Panc1 (cell line): ENCODE data around the gene EEIG1. TPM values are rescaled to one million over a fixed set of nuclear protein-coding genes. Genes with fewer than 3 reads are reported as not detected.

Experiments used
- ATAC-seq: fragments of 200-7000 bp; cut with Tn5 transposase; 2 replicates; pipeline ENCODE4 v1.9.1; 2020; ENCODE audit warnings: mild to moderate bottlenecking, moderate library complexity
- BruUV-seq: library from RNA; stranded (reverse); fragments of 400-500 nt; replicated peaks from 2 replicates; lab custom pipeline; 2021; lab: Mats Ljungman, UMichigan
- CTCF ChIA-PET: fragments of 300-600 bp; sonication (Branson Sonifier 250); formaldehyde crosslinking; loops from one replicate; lab custom pipeline; 2022; ENCODE audit warnings: antibody characterized with exemption; lab: Charles Lee
- POLR2A ChIA-PET: fragments of 300-600 bp; sonication (Branson Sonifier 250); formaldehyde crosslinking; loops from one replicate; lab custom pipeline; 2022; ENCODE audit warnings: antibody characterized with exemption; lab: Charles Lee
- DNase-seq: peaks from one replicate; pipeline ENCODE4 v3.0.0-alpha.2; 2010; ENCODE audit warnings: low read depth, low spot score
- H3K27ac ChIP-seq: 2 replicates; pipeline ENCODE4 v1.5.1; 2011; ENCODE audit warnings: mild to moderate bottlenecking, low read length, inconsistent platforms
- H3K27me3 ChIP-seq: fragments of 200-500 bp; sonication (Bioruptor generic); 2 replicates; pipeline ENCODE4 v1.6.0; 2014; ENCODE audit warnings: low read length, inconsistent platforms; ENCODE audit not compliant: control insufficient read depth, insufficient read depth
- H3K36me3 ChIP-seq: fragments of 200-500 bp; sonication (Bioruptor generic); 2 replicates; pipeline ENCODE4 v1.5.1; 2014; ENCODE audit warnings: inconsistent platforms, mild to moderate bottlenecking, low read length, moderate library complexity; ENCODE audit not compliant: control insufficient read depth, insufficient read depth
- H3K4me1 ChIP-seq: 2 replicates; pipeline ENCODE4 v1.5.1; 2011; ENCODE audit warnings: inconsistent platforms, mild to moderate bottlenecking, low read length, moderate library complexity; ENCODE audit not compliant: control insufficient read depth, insufficient read depth
- H3K4me3 ChIP-seq, 2 experiments: 2 replicates each; pipeline ENCODE4 v1.5.1; 2011 to 2012; ENCODE audit warnings: low read depth in 2 of 2, low read length in 2 of 2, mild to moderate bottlenecking in 2 of 2, inconsistent platforms in 1 of 2, moderate library complexity in 1 of 2
- H3K9me3 ChIP-seq: fragments of 200-500 bp; sonication (Bioruptor generic); 2 replicates; pipeline ENCODE4 v1.5.1; 2014; ENCODE audit warnings: low read depth, mild to moderate bottlenecking, inconsistent platforms, low read length, moderate library complexity; ENCODE audit not compliant: control insufficient read depth, insufficient read depth
- POLR2AphosphoS5 ChIP-seq: IDR thresholded peaks from 2 replicates; pipeline ENCODE4 v1.6.1; 2012; ENCODE audit warnings: mild to moderate bottlenecking, low read depth, low read length, moderate library complexity
- SIN3A ChIP-seq: IDR thresholded peaks from 2 replicates; pipeline ENCODE4 v1.6.1; 2012; ENCODE audit warnings: low read depth, mild to moderate bottlenecking, low read length, moderate library complexity, borderline replicate concordance; ENCODE audit not compliant: insufficient read depth
- TCF7L2 ChIP-seq: IDR thresholded peaks from 2 replicates; pipeline ENCODE4 v1.6.1; 2011; ENCODE audit warnings: mild to moderate bottlenecking, low read depth, low read length, inconsistent platforms
- in situ Hi-C: cut with HindIII; loops from 2 replicates; pipeline ENCODE4 v1.10.0; 2016; ENCODE audit warnings: low sequenced_read_pairs, low pct_unique_long_range_greater_than_20kb
- intact Hi-C: fragments of 100-400 bp; cut with micrococcal nuclease; formaldehyde crosslinking; loops from one replicate; pipeline ENCODE4 v1.10.0; 2022; ENCODE audit not compliant: unreplicated experiment
- total RNA-seq: library from RNA; stranded (reverse); gene quantifications from one replicate; pipeline ENCODE4 v1.2.1, GENCODE V29; 2021; ENCODE audit not compliant: unreplicated experiment
- TF ChIP-seq, protein P1 (sequence below), 2 experiments: IDR thresholded peaks; 2 replicates each; pipeline ENCODE4 v1.6.1; 2011 to 2012; ENCODE audit warnings: low read depth in 2 of 2, control low read depth in 1 of 2, low read length in 1 of 2, mild to moderate bottlenecking in 1 of 2, moderate library complexity in 1 of 2; ENCODE audit not compliant: insufficient read depth in 1 of 2
- TF ChIP-seq, protein P2 (sequence below): fragments of 450-650 bp; IDR thresholded peaks from 2 replicates; pipeline ENCODE4 v1.5.1; 2017; ENCODE audit warnings: mild to moderate bottlenecking

The EEIG1 gene
- total RNA-seq, 1 experiment from 2014 or later = 361 TPM

DNA sequence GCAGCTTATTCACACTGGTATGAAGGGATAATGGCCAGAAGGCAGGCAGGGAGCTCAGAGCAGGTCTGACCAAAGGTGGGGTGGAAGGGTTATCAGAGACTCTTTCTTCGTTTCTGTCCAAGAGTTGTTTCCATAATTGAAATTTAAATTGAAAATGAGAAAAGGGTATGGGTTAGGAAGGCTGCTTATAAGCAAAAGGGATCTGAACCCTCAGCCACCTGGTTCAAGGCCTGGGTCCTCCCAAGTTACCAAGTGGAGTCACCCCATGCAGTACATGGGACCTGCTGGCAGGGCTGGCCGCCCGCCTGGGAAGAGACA, 17.8 kb downstream of the EEIG1 start:
- intact Hi-C loops (no loop called here), in situ Hi-C loops (no loop called here)
- H3K27me3 ChIP-seq = no peaks in the 10 kb centered on the region
- ChIA-PET POLR2A (interaction anchor here (0.6 kb wide), 1 partner anchor 30 kb away, joined by 8 read pairs; no protein-coding TSS in a partner anchor), CTCF (no interaction called here)
- DNase-seq (no peak), ATAC-seq (peak; percentile 38; the same call in 1 of the 2 replicates)
- no TSS peak for BruUV-seq
- TF ChIP-seq, protein P1, sequence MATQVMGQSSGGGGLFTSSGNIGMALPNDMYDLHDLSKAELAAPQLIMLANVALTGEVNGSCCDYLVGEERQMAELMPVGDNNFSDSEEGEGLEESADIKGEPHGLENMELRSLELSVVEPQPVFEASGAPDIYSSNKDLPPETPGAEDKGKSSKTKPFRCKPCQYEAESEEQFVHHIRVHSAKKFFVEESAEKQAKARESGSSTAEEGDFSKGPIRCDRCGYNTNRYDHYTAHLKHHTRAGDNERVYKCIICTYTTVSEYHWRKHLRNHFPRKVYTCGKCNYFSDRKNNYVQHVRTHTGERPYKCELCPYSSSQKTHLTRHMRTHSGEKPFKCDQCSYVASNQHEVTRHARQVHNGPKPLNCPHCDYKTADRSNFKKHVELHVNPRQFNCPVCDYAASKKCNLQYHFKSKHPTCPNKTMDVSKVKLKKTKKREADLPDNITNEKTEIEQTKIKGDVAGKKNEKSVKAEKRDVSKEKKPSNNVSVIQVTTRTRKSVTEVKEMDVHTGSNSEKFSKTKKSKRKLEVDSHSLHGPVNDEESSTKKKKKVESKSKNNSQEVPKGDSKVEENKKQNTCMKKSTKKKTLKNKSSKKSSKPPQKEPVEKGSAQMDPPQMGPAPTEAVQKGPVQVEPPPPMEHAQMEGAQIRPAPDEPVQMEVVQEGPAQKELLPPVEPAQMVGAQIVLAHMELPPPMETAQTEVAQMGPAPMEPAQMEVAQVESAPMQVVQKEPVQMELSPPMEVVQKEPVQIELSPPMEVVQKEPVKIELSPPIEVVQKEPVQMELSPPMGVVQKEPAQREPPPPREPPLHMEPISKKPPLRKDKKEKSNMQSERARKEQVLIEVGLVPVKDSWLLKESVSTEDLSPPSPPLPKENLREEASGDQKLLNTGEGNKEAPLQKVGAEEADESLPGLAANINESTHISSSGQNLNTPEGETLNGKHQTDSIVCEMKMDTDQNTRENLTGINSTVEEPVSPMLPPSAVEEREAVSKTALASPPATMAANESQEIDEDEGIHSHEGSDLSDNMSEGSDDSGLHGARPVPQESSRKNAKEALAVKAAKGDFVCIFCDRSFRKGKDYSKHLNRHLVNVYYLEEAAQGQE (IDR thresholded peaks at IDR 0.05; ENCODE audit: insufficient read depth in 1 of 2, low read depth in 2 of 2, low read length in 1 of 2) = no peak
- TF ChIP-seq POLR2AphosphoS5 = no peak
- TF ChIP-seq, protein P2, sequence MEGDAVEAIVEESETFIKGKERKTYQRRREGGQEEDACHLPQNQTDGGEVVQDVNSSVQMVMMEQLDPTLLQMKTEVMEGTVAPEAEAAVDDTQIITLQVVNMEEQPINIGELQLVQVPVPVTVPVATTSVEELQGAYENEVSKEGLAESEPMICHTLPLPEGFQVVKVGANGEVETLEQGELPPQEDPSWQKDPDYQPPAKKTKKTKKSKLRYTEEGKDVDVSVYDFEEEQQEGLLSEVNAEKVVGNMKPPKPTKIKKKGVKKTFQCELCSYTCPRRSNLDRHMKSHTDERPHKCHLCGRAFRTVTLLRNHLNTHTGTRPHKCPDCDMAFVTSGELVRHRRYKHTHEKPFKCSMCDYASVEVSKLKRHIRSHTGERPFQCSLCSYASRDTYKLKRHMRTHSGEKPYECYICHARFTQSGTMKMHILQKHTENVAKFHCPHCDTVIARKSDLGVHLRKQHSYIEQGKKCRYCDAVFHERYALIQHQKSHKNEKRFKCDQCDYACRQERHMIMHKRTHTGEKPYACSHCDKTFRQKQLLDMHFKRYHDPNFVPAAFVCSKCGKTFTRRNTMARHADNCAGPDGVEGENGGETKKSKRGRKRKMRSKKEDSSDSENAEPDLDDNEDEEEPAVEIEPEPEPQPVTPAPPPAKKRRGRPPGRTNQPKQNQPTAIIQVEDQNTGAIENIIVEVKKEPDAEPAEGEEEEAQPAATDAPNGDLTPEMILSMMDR = no peak
- TF ChIP-seq SIN3A = no peak
- no peak for TF ChIP-seq TCF7L2
- H3K27ac ChIP-seq = peak overlapping the region; percentile 88
- no peaks in the 10 kb centered on the region for H3K36me3 ChIP-seq
- H3K9me3 ChIP-seq = no peaks in the 10 kb centered on the region
- H3K4me3 ChIP-seq = peak overlapping the region in 1 of 2 experiments; percentile 24; a peak in 1 of 4 replicates
- peaks cover 88% of the 10 kb centered on the region for H3K4me1 ChIP-seq

DNA sequence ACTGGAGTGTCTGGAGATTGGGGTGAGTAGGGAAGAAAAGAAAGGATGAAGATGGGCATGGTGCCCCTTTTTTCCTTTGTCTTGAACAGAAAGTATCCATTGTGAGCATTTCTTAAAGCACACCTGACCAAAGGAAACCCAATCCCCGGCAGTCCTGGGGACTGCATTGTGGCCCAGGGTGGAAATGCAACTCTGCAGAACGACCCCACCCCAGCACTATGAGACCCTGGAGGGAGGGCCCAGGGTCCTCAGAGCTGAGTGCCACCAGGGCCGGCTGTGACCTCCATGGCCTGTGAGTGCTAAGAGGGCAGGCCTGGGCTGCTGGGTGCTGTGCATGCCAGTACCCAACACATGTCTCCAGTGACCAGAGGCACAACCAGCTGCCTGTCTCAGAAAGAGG, 18.5 kb downstream of the EEIG1 start:
- in situ Hi-C loops (no loop called here), intact Hi-C loops (no loop called here)
- ATAC-seq (no peak), DNase-seq (no peak)
- BruUV-seq = no TSS peak
- Histone ChIP-seq H3K4me1 (peaks cover 88% of the 10 kb centered on the region), H3K4me3 (0 out of 4 replicates have a peak overlapping the region, but pooled peaks of 1 of the 2 experiments have one; percentile 24), H3K27me3 (no peaks in the 10 kb centered on the region), H3K27ac (peak overlapping the region; percentile 88), H3K9me3 (no peaks in the 10 kb centered on the region), H3K36me3 (no peaks in the 10 kb centered on the region)
- POLR2A ChIA-PET = no interaction called here
- CTCF ChIA-PET = no interaction called here
- TF ChIP-seq, protein P2 = no peak
- TF ChIP-seq SIN3A (no peak), POLR2AphosphoS5 (no peak), TCF7L2 (no peak)
- TF ChIP-seq, protein P1 (IDR thresholded peaks at IDR 0.05; ENCODE audit: insufficient read depth in 1 of 2, low read depth in 2 of 2, low read length in 1 of 2) = no peak
